Duodenal mucosa (tissue), 2 donors: ENCODE results near the gene ARHGAP19.
"Not testable (repeated sequence)": the region's sequence is repeated elsewhere in the genome, so short reads cannot be mapped to it uniquely, and the experiment has no call there.

ENCODE experiments used
- H3K27ac ChIP-seq: one replicate; pipeline ENCODE4 v1.7.0; 2013; ENCODE audit warnings: low read depth, low read length
- H3K27me3 ChIP-seq, 2 donors: one replicate each; pipeline ENCODE4 v1.7.0; 2013; ENCODE audit warnings: low read length in 2 of 2, control low read depth in 1 of 2; ENCODE audit not compliant: insufficient read depth in 2 of 2, control insufficient read depth in 1 of 2
- H3K36me3 ChIP-seq, 2 donors: one replicate each; pipeline ENCODE4 v1.7.0; 2013; ENCODE audit warnings: low read length in 2 of 2, control low read depth in 1 of 2; ENCODE audit not compliant: insufficient read depth in 2 of 2, control insufficient read depth in 1 of 2
- H3K4me1 ChIP-seq, 2 donors: one replicate each; pipeline ENCODE4 v1.7.0; 2013; ENCODE audit warnings: low read length in 2 of 2, control low read depth in 1 of 2; ENCODE audit not compliant: insufficient read depth in 2 of 2, control insufficient read depth in 1 of 2
- H3K4me3 ChIP-seq, 2 donors: one replicate each; pipeline ENCODE4 v1.7.0; 2013; ENCODE audit warnings: low read length in 2 of 2, low read depth in 1 of 2
- H3K9ac ChIP-seq, 2 donors: one replicate each; pipeline ENCODE4 v1.7.0; 2013; ENCODE audit warnings: low read length in 2 of 2, low read depth in 1 of 2
- H3K9me3 ChIP-seq, 2 donors: one replicate each; pipeline ENCODE4 v1.7.0; 2013; ENCODE audit warnings: low read length in 2 of 2, control low read depth in 1 of 2; ENCODE audit not compliant: control insufficient read depth in 1 of 2

ARHGAP19 gene

DNA sequence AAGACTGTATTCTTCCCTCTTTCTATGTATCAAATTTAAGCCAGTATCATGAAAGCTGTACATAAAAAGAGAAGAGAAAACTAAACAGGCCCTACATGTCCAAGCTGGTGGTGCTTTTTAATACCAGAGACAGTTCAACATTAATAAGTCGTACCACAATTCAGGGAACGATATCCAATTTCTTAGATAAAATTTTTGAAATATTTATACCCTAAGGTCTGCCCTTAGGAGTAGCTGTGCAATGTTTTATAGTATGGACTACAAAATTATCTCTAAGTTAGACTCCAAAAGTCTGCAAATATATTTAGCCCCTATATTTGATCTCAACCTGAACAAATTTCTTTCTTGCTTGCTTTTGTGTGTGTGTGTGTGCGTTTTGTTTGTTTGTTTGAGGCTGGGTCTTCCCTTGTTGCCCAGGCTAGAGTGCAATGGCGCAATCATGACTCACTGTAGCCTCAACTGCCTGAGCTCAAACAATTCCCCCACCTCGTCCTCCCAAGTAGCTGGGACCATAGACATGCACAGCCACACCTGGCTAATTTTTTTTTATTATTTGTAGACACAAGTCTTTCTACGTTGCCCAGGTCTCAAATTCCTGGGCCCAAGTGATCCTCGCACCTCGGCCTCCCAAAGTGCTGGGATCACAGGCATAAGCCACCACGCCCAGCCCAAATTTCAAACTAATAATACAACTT, 13.2 kb downstream of the ARHGAP19 start:
- Histone ChIP-seq H3K9ac (no peak overlapping the region), H3K27ac (no peak overlapping the region), H3K4me1 (peaks cover 3 to 21% of the 10 kb centered on the region in 2 donors), H3K27me3 (no peaks in the 10 kb centered on the region), H3K36me3 (no peaks in the 10 kb centered on the region), H3K4me3 (no peak overlapping the region), H3K9me3 (no peaks in the 10 kb centered on the region)

DNA sequence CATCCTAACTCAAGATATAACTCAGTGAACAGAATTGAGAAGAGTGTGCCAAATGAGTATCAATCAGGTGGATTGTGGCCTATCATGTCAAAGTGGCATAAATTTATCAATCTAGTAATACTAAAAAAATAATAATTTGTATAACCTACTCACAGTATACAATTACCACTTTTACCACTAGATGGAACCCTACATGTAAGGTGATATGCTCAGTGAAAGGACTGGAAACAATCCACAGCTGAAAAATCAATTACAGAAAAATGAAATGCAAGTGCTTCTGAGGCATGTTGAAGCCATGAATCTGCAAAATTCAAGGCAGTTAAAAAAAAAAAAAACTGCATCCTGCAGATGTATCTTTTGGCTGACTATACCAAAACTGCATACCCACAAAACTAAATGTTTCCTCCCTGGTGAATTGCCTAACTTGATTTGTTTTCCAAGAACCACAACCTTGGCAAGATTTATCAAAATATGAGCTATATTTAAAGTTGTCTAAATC, 13.9 kb downstream of the ARHGAP19 start:
- Histone ChIP-seq H3K9me3 (no peaks in the 10 kb centered on the region), H3K36me3 (no peaks in the 10 kb centered on the region), H3K4me1 (peaks cover 3 to 21% of the 10 kb centered on the region in 2 donors), H3K27me3 (no peaks in the 10 kb centered on the region), H3K27ac (no peak overlapping the region), H3K9ac (no peak overlapping the region), H3K4me3 (no peak overlapping the region)

DNA sequence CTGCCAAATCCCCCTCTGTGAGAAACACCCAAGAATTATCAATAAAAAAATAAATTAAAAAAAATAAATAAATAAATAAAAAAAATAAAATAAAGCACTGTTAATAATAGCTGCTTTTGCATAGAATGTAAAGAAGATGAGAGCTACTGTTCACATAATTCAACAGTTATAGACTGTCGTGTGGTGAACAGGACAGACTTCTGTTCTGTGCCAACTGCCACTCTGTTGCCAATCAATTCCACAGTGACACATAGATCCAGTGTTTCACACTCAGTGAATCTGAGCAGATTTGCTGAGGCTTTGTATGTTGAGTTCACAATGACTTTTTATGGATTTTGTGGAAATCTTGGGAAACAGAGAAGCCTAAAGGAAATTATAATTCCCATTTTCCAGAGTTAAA, 14.9 kb downstream of the ARHGAP19 start:
- no peak overlapping the region for H3K9ac ChIP-seq
- no peaks in the 10 kb centered on the region for H3K27me3 ChIP-seq
- H3K9me3 ChIP-seq = no peaks in the 10 kb centered on the region
- peaks cover 3 to 21% of the 10 kb centered on the region in 2 donors for H3K4me1 ChIP-seq
- H3K36me3 ChIP-seq = no peaks in the 10 kb centered on the region
- H3K4me3 ChIP-seq = no peak overlapping the region
- H3K27ac ChIP-seq = no peak overlapping the region

DNA sequence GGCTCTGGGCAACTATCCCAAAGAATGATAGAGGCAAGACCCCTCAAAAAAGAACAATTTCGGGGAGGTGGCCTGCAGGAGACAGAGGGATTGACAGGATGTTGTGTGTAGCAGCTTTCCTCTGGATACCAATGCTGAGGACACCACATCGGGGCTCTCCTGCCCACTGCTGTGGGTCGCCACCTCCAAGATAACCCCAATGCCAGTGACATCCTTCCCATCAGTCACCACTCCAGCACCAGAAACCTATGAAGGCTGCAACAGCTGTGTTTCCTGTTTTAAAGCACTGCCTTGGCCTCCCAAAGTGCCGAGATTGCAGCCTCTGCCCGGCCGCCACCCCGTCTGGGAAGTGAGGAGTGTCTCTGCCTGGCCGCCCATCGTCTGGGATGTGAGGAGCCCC, 17.6 kb downstream of the ARHGAP19 start:
- Histone ChIP-seq H3K9ac (no peak overlapping the region), H3K36me3 (no peaks in the 10 kb centered on the region), H3K27ac (no peak overlapping the region), H3K4me1 (peaks cover 0 to 20% of the 10 kb centered on the region in 2 donors), H3K27me3 (no peaks in the 10 kb centered on the region), H3K9me3 (no peaks in the 10 kb centered on the region), H3K4me3 (no peak overlapping the region)

DNA sequence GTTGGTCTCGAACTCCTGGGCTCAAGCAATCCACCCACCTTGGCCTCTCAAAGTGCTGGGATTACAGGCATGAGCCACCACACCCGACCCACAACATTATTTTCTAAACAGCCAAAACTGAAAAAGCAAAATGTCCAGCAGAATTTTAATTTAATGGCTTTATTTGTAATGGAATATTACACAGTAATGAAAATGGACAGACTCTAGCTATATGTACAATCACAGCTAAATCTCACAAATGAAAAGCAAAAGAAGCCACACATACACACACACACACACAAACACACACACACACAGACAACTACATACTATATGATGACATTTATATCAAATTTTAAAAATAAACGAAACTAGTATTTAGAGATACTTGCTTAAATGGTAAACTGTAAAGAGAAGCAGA, 18.7 kb downstream of the ARHGAP19 start:
- H3K27me3 ChIP-seq = no peaks in the 10 kb centered on the region
- H3K9ac ChIP-seq = no peak overlapping the region
- no peak overlapping the region for H3K4me3 ChIP-seq
- peaks cover 0 to 24% of the 10 kb centered on the region in 2 donors for H3K4me1 ChIP-seq
- no peak overlapping the region for H3K27ac ChIP-seq
- H3K9me3 ChIP-seq = no peaks in the 10 kb centered on the region
- H3K36me3 ChIP-seq = no peaks in the 10 kb centered on the region

DNA sequence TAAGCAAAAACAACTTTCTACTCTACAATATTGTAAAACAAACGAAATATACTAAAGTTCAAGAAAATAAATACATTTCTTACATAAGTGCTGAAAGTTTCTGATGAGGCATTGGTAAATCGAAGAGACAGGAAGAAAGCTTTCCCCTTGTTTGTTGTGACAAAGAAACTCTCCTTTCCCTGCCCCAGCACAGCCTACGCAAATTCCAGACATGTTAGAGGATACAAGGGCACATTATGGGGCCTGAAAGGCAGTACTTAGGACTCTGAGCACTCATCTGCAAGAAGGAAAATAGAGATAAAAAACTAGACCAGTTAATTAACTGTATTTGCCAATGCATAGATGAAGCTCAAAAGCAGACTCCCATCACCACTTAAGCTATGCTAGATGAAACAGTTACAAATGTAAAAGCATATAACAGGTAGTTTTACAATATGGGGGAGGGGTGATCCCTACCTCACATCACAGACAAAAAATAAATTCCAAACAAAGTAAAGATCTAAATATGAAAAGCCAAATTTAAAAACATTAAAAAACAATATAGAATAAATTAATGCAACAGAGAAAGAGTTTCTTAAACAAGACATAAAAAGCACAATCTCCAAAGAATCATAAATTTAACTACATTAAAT, 21.8 kb downstream of the ARHGAP19 start:
- Histone ChIP-seq H3K9me3 (no peaks in the 10 kb centered on the region), H3K27me3 (no peaks in the 10 kb centered on the region), H3K4me3 (no peak overlapping the region), H3K9ac (no peak overlapping the region), H3K27ac (no peak overlapping the region), H3K36me3 (no peaks in the 10 kb centered on the region), H3K4me1 (peaks cover 9 to 17% of the 10 kb centered on the region in 2 donors)

DNA sequence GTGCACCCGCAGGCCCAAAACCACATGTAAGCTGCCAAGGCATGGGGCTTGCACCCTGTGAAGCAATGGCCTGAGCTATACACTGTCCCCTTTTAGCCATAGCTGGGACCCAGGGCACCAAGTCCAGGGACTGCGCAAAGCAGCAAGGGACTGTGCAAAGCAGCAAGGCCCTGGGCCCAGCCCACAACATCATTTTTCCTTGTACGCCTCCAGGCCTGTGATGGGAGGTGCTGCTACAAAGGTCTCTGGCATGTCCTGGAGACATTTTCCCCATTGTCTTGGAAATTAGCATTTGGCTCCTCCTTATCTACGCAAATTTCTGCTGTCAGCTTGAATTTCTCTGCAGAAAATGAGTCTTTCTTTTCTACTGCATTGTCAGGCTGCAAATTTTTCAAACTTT, 24.8 kb downstream of the ARHGAP19 start:
- no peak overlapping the region for H3K27ac ChIP-seq
- no peaks in the 10 kb centered on the region for H3K9me3 ChIP-seq
- peaks cover 9 to 17% of the 10 kb centered on the region in 2 donors for H3K4me1 ChIP-seq
- no peaks in the 10 kb centered on the region for H3K27me3 ChIP-seq
- no peak overlapping the region for H3K9ac ChIP-seq
- H3K4me3 ChIP-seq = no peak overlapping the region
- H3K36me3 ChIP-seq = peaks cover 0 to 5% of the 10 kb centered on the region in 2 donors

DNA sequence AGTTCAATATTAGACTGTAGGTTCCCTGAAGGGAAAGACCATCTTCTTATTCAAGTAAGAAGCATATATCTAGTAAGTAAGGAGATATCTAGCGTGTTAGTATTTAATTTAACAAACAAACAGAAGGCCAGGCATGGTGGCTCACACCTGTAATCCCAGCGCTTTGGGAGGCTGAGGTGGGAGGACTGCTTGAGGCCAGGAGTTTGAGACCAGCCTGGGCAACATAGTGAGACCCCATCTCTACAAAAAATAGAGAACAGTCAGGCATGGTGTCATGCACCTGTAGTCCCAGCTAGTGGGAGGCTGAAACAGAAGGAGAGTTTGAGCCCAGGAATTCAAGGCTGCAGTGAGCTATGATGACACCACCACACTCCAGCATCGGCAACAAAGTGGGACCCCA, 27.3 kb downstream of the ARHGAP19 start:
- H3K27me3 ChIP-seq, H3K27ac ChIP-seq, H3K36me3 ChIP-seq, H3K9ac ChIP-seq, H3K9me3 ChIP-seq, H3K4me3 ChIP-seq: not testable (repeated sequence)
- peaks cover 9 to 19% of the 10 kb centered on the region in 2 donors for H3K4me1 ChIP-seq

DNA sequence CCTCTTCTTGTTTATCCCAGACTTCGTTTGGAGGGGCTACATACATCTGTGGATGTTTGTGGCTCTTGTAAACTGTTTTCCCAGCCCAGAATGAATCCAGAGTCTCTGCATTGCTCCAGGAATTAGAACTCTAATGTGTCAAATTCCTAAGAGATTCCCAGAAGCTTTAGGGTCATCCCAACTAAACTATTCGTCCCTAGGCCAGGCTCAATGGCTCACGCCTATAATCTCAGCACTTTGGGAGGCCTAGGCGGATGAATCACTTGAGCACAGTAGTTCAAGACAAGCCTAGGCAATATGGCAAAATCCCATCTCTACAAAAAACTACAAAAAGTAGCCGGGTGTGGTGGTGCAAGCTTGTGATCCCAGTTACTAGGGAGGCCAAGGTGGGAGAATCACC, 28.5 kb downstream of the ARHGAP19 start:
- peaks cover 9 to 16% of the 10 kb centered on the region in 2 donors for H3K4me1 ChIP-seq
- H3K4me3 ChIP-seq = no peak overlapping the region
- H3K27me3 ChIP-seq = no peaks in the 10 kb centered on the region
- no peak overlapping the region for H3K9ac ChIP-seq
- no peak overlapping the region for H3K27ac ChIP-seq
- peaks cover 3 to 5% of the 10 kb centered on the region in 2 donors for H3K36me3 ChIP-seq
- no peaks in the 10 kb centered on the region for H3K9me3 ChIP-seq

DNA sequence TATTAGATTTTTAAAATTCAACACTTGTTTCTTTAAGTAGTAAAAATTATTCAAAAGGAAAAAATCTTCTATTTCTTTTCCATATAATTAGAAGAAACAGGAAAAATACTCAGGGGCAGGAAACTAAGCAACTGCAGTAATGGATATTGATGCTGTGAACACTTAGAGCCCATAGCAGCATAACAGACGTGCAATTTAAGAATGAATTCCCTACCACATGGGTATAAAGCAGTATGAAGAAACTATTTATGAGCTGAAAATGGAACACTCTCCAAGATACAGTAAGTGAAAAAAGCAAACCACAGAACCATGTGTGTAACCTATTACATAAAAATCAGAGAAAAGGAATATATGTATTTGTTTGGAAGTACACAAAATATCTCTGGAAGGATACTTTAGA, 30.8 kb downstream of the ARHGAP19 start:
- Histone ChIP-seq H3K9ac (no peak overlapping the region), H3K27ac (no peak overlapping the region), H3K27me3 (no peaks in the 10 kb centered on the region), H3K36me3 (peaks cover 3 to 12% of the 10 kb centered on the region in 2 donors), H3K4me1 (peaks cover 7 to 24% of the 10 kb centered on the region in 2 donors), H3K4me3 (no peak overlapping the region), H3K9me3 (no peaks in the 10 kb centered on the region)
